GM12875 (cell line): Measurements from ENCODE around the gene C17orf113.

ENCODE experiments used
- H3K4me3 ChIP-seq: one replicate; pipeline ENCODE4 v1.5.1; 2011; ENCODE audit warnings: low read depth, low read length, control low read depth
- CTCF ChIP-seq: IDR thresholded peaks from 2 replicates; pipeline ENCODE4 v1.5.1; 2011; ENCODE audit warnings: low read depth, mild to moderate bottlenecking, control low read depth, inconsistent platforms, low read length, moderate library complexity, borderline replicate concordance; ENCODE audit not compliant: insufficient read depth

Gene C17orf113

GRCh38 chr17:42068979-42069378, 18.6 kb upstream of the C17orf113 start:
- TF ChIP-seq CTCF: no peak
- no peak overlapping the region for H3K4me3 ChIP-seq

DNA sequence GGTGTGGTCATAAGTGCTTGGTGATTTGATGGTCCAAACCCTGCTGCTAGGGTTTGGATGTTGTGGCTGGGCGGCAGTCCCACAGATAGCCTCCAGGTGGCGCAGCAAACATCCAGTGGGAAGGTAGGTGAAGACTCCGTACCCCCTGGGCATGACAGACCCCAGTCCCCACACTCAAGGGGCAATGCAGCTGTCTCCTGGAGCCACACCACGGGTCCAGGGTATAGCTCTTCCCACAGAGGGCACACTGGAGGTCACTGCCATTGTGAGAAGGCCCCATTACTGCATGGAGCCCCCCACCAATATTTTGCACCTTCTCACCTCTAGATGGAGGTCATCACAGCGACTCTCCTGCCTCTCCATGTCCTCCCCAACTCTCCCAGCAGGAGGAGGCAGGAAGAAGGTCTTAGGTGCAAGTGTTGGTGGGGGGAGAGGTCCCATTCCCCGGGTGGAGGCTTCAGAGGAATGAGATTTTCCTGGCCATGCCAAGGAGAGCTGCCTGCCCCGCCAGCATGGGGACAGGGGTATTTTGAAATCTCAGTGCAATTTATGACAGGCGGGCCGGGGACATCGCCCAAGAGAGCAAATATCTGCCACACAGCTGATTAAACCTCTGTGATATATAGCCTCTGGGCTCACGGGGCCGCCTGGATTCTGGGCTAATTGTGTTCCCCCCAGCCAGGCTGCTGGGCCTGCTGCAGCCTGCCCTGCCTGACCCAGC, 17.1 kb upstream of the C17orf113 start:
- TF ChIP-seq CTCF: peak; percentile 95
- no peak overlapping the region for H3K4me3 ChIP-seq

DNA sequence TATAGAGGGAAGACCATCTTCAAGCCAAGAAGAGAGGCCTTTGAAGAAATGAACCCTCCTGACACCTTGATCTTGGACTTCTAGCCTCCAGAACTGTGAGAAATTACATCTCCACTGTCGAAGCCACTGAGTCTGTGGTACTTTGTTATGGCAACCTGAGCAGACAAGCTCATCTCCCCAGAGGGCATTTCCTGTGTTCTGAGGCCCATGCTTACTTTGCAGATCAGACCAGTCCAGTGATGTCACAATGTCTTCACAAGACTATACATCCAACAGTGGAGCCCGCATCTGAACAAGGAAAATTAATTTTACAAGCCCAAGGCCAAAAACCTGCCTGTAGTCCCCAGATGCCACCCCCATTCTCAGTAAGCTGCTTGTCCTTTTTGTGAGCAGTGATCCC, 14.8 kb upstream of the C17orf113 start:
- TF ChIP-seq CTCF: no peak
- H3K4me3 ChIP-seq: no peak overlapping the region

DNA sequence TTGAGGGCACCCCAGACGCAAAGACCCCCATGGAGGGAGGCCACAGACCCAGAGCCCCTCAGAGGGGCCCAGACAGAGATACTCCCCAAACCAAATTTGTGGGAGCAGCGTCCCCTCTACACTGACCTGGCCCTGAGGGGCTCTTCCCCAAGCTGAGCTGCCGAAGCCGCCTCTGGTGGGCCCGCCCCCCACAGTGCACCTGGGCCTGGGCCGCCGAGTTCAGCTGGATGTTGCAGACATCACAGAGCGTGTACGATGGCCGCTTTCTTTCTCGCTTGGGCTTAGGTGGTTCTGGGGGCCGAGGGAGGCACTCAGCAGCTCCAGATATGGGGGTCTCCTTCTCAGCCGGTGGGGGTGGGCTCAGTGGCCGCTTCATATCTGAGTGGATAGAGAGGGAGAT, 12.3 kb upstream of the C17orf113 start:
- H3K4me3 ChIP-seq: no peak overlapping the region
- TF ChIP-seq CTCF: no peak

DNA sequence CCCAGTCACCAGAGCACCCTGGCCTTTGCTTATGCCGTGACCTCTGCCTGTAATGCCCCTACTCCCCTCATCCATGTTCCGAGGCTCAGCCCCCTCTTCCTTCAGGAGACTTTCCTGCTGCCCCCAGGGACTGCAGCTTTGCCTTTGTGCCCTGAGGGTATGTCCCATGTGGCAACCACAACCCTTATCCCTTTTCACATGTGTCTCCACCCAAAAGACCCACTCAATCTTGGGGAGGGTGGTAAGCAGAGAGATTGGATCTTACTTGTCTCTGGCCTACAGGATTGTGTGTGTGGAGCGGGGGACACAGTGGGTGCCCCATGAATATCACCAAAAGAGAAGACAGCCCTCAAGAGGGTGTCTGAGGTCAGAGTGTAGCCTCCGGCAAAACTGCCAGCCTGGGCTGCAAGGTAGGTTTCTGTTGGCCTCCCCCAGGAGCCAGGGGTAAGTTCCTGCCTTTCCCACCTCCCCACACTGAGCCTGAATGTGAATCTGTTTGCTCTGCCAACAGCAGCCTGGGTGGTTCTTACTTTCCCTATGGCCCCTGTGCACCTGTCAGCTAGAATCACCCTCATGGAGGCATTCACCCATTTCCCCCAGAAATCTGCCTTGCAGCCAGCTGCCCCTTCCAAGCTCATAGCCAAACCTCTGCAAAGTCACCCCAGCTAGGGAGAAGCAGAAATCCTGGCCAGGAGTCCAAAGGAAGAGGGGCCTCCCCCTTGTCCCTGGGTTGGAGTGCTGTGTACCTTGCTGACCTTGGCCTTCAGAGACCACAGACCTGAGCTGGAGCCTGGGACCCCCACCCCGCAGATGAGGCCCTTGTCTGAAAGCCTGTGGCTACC, 11.5 kb upstream of the C17orf113 start:
- TF ChIP-seq CTCF: no peak
- no peak overlapping the region for H3K4me3 ChIP-seq

DNA sequence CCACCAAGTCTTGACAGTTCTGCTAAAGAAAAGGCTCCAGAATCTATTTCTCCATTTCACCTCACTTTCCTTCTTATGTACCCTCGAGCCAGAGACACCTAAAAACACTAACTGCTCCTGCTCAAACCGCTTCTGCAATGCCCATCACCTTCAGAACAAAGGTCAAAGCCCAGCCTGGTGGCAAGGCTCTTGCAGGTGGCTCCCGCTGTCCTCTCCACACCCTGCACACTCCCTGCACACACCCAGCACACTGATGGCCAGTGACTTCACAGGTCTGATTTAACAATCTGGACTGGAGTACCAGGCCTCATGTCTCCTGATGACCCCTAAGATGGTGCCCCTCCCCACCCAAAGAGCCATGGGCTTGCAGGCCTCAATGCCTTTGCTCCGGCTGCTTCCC, 9.8 kb upstream of the C17orf113 start:
- no peak for TF ChIP-seq CTCF
- H3K4me3 ChIP-seq: no peak overlapping the region

- no peak overlapping the region for H3K4me3 ChIP-seq
- TF ChIP-seq CTCF: no peak
Observed at GRCh38 chr17:42059815-42060214, 9.4 kb upstream of the C17orf113 start.
